Breast epithelium (tissue), 3 donors: Measurements from ENCODE around the gene VPS13A.

Source experiments
- POLR2A ChIP-seq: fragments of 450-650 bp; IDR thresholded peaks from one replicate; pipeline ENCODE4 v1.6.1; 2016; ENCODE audit warnings: antibody characterized with exemption, mild to moderate bottlenecking, moderate library complexity
- POLR2AphosphoS5 ChIP-seq, 3 donors: sonication (generic); formaldehyde crosslinking; IDR thresholded peaks; one replicate each; pipeline ENCODE4 v1.6.1; 2017; ENCODE audit warnings: antibody characterized with exemption in 3 of 3
- TF ChIP-seq, protein P1 (sequence below), 3 donors: fragments of 450-650 bp; IDR thresholded peaks; one replicate each; pipeline ENCODE4 v1.5.1; 2016 to 2017; ENCODE audit warnings: antibody characterized with exemption in 3 of 3, mild to moderate bottlenecking in 3 of 3, moderate library complexity in 3 of 3

- no peak for TF ChIP-seq POLR2A
- TF ChIP-seq, protein P1, sequence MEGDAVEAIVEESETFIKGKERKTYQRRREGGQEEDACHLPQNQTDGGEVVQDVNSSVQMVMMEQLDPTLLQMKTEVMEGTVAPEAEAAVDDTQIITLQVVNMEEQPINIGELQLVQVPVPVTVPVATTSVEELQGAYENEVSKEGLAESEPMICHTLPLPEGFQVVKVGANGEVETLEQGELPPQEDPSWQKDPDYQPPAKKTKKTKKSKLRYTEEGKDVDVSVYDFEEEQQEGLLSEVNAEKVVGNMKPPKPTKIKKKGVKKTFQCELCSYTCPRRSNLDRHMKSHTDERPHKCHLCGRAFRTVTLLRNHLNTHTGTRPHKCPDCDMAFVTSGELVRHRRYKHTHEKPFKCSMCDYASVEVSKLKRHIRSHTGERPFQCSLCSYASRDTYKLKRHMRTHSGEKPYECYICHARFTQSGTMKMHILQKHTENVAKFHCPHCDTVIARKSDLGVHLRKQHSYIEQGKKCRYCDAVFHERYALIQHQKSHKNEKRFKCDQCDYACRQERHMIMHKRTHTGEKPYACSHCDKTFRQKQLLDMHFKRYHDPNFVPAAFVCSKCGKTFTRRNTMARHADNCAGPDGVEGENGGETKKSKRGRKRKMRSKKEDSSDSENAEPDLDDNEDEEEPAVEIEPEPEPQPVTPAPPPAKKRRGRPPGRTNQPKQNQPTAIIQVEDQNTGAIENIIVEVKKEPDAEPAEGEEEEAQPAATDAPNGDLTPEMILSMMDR (IDR thresholded peaks at IDR 0.05): no peak
- TF ChIP-seq POLR2AphosphoS5 (IDR thresholded peaks at IDR 0.05): no peak
These were observed 198.7 kb downstream of the VPS13A start for GRCh38 chr9:77375956-77376532.
